HuH-7 (cell line): ENCODE results near the gene ATG4B.
"Not testable (repeated sequence)": the region's sequence is repeated elsewhere in the genome, so short reads cannot be mapped to it uniquely, and the experiment has no call there.

Experiments
- DNase-seq: peaks from one replicate; pipeline ENCODE4 v3.0.0; 2011; ENCODE audit warnings: low spot score

The ATG4B gene

GRCh38 chr2:241640165-241640795 is 2.8 kb downstream of the ATG4B start:
- DNase-seq: no peak

GRCh38 chr2:241641631-241642030 is 4.1 kb downstream of the ATG4B start:
- no peak for DNase-seq

- DNase-seq: no peak
These were observed 7.8 kb downstream of the ATG4B start for GRCh38 chr2:241645056-241645914.

- no peak for DNase-seq
These were observed 8.6 kb downstream of the ATG4B start for GRCh38 chr2:241645915-241646645.

- no peak for DNase-seq
These were observed 11.0 kb downstream of the ATG4B start for GRCh38 chr2:241648453-241648852.

GRCh38 chr2:241649404-241649803 is 11.9 kb downstream of the ATG4B start:
- DNase-seq: no peak

- DNase-seq: no peak
These were observed 12.4 kb downstream of the ATG4B start for GRCh38 chr2:241649927-241650326.

GRCh38 chr2:241652142-241652541 is 14.6 kb downstream of the ATG4B start:
- no peak for DNase-seq

GRCh38 chr2:241652722-241653121 is 15.2 kb downstream of the ATG4B start:
- DNase-seq: no peak

- DNase-seq: no peak
These were observed 15.8 kb downstream of the ATG4B start for GRCh38 chr2:241653210-241653750.

GRCh38 chr2:241654551-241654950 is 17.1 kb downstream of the ATG4B start:
- DNase-seq: no peak

GRCh38 chr2:241655516-241656189 is 18.2 kb downstream of the ATG4B start:
- no peak for DNase-seq

- DNase-seq: no peak
These were observed 18.8 kb downstream of the ATG4B start for GRCh38 chr2:241656190-241656741.

- DNase-seq: no peak
These were observed 20.3 kb downstream of the ATG4B start for GRCh38 chr2:241657786-241658254.

GRCh38 chr2:241658296-241658695 is 20.8 kb downstream of the ATG4B start:
- no peak for DNase-seq

GRCh38 chr2:241659150-241659739 is 21.8 kb downstream of the ATG4B start:
- peak; percentile 49 for DNase-seq

GRCh38 chr2:241660593-241661213 is 23.2 kb downstream of the ATG4B start:
- DNase-seq: no peak

GRCh38 chr2:241662731-241663130 is 25.2 kb downstream of the ATG4B start:
- DNase-seq: not testable (repeated sequence)

GRCh38 chr2:241665731-241666440 is 28.4 kb downstream of the ATG4B start:
- DNase-seq: no peak
